ENCODE results near the gene RAB17.

The RAB17 gene

DNA sequence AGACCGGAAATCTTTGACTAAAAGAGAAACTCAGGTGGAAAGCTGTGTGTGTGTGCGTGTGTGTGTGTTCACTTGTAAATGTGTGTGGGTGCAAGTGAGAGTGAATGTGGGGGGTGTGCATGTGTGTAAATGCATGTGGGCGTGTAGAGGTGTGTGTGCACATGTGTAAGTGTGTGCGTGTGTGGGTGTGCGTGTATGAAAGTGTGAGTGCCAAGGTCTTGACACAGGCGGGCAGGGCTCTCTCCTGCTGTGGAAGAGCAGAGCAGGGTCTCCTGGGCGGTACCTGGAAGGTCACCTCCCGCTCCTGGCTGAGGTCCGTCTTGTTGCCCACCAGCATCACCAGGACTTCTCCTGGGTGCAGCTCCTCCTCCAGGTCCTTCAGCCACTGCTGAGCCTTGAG lies 13.6 kb downstream of the RAB17 start:
- DNase-seq (ENCODE audit: low spot score), result no peak

GRCh38 chr2:237575869-237576862 lies 14.4 kb downstream of the RAB17 start:
- DNase-seq (ENCODE audit: low spot score), result no peak

- no peak for DNase-seq (ENCODE audit: low spot score)
These were observed 15.4 kb downstream of the RAB17 start for GRCh38 chr2:237574894-237575868.

- DNase-seq (ENCODE audit: low spot score), result no peak
These were observed 16.1 kb downstream of the RAB17 start for GRCh38 chr2:237574467-237574866.

DNA sequence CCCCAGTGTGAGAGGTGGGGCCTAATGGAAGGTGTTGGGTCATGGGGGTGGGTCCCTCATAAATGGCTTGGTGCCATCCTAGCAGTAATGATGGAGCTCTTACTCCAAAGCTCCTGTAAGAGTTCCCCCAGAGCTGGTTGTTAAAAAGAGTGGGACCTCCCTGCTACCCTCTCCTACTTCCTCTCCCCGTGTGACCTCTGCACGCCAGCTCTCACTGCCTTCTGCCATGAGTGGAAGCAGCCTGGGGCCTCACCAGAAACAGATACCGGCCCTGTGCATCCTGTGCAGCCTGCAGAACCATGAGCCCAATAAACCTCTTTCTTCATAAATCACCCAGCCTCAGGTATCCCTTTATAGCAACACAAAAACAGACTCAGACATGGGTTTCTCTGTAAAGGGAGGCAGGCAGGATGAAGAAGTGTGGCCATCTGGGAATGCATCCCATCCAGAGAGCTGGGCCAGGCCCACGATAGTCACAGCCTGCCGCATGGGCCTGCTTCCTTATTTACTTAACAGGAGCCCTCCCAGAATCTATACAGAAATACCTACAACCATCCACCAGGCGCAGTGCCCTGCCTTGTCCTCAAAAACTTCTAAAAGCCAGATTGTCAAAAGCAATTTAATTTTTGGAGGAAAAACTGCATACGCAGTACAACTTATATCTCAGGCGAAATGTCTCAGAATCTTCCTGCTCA lies 16.7 kb downstream of the RAB17 start:
- DNase-seq (ENCODE audit: low spot score), result no peak

- DNase-seq (ENCODE audit: low spot score), result no peak
These were observed 17.8 kb downstream of the RAB17 start for GRCh38 chr2:237572742-237573101.

DNA sequence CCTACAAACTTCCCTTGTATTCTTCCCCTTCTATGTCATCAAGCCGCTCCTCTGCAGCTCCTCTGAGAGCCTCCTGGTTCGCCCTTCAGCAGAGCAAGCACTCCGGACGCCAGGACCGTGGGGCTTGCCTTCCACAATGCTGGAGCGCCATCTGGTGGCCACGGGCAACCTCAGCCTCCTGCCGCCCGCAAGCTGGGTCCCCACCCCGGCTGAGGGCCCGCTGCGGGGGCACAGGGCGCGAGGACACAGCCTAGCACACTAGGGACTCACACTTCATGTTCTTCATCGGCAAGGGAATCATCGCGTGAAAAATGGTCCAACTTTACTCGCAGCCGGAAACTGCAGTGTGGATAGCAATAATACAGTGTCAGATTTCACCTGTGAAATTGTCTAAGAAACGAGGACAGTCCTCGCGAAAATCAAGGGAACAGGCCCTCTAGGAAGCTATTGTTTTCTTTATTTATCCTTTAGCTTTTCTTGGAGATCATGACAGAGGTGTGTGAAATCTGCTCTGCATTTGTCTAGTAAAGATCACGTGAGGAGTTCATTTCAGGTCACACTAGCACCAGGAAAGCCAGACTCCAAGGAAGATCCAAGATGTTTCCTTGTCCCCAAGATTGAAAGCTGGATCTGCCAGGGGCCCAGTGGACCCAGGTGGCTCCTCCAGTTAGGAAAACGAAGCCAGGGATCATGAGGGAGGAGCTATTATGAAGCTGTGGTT lies 18.4 kb downstream of the RAB17 start:
- peak; percentile 98 for DNase-seq (ENCODE audit: low spot score)

- no peak for DNase-seq (ENCODE audit: low spot score)
These were observed 19.0 kb downstream of the RAB17 start for GRCh38 chr2:237571551-237571950.

DNA sequence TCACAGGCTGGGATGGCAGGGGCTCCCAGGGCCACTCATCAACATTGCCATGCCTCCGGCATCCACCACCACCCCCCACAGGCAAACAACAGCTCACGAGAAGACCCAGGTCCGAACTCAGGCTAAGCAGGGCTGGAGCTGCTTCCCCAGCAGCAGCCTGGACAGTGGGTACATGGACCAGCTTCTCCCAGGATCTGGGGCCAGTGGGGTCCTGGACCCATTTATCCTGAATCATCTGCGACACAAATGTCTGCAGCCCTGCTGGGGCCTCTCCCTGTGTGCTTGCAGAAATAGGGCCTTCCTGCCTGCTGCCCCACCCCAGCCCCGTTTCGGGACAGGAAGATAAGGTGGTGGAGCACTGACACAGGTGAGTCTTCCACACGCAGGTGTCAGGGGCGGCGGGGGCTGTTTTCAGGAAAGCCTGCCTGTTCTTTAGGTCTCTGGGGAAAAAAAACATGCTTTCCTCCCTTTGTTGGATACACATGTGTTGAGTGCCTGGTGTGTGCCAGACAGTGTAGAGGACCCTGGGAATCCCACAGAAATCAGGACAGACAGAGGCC lies 19.7 kb downstream of the RAB17 start:
- DNase-seq (ENCODE audit: low spot score), result no peak

GRCh38 chr2:237569896-237570295 lies 20.6 kb downstream of the RAB17 start:
- DNase-seq (ENCODE audit: low spot score), result no peak

DNA sequence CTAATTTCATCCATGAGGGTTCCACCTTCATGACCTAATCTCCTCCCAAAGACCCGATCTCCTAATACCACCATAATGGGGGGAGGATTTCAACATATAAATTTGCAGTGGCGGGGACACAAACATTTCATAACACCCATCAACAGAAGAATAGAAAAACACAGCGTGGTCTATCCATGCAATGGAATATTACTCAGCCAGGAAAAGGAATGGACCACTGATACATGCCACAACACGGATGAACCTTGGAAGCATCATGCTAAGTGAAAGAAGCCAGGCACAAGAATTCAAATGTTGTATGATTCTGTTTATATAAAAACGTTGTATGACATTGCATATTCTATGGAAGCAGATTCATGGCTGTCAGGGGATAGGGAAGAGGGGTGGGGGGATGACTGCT lies 21.5 kb downstream of the RAB17 start:
- DNase-seq (ENCODE audit: low spot score), result no peak

- DNase-seq (ENCODE audit: low spot score), result no peak
These were observed 22.3 kb downstream of the RAB17 start for GRCh38 chr2:237568121-237568660.

GRCh38 chr2:237567276-237568029 lies 23.1 kb downstream of the RAB17 start:
- DNase-seq (ENCODE audit: low spot score), result no peak

DNA sequence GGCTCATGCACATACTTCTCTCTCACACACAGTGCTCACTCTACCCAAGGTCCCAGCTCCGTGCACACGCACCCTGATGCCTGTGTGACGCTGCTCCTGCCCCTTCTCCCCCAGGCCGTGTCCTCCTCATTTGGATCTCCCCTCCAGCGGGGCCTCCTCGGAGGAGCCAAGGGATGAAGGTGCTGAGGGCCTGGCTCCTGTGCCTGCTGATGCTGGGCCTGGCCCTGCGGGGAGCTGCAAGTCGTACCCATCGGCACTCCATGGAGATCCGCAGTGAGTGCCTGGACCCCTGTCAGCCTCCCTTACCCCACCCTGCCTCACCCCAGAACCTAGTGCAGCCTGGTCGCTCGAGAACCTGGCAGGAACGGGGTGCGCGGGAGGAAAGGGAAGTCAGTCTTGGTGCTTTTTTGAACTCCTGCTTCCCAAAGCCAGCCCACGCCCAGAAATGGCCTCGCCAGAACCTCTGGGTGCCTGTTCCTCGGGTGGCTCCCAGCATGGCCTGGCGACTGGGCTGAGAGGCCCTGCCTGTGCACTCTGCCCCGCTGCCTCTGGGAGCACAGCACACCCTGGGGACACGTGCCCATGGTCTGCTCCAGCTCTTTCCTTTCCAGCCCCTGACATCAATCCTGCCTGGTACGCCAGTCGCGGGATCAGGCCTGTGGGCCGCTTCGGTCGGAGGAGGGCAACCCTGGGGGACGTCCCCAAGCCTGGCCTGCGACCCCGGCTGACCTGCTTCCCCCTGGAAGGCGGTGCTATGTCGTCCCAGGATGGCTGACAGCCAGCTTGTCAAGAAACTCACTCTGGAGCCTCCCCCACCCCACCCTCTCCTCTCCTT lies 23.9 kb downstream of the RAB17 start, which contains the start of gene PRLH:
TSS of gene PRLH (plus strand) at position 174 of the 835 bp plus-strand sequence. CDS start at position 174, 0 bp downstream.
- no peak for DNase-seq (ENCODE audit: low spot score)

DNA sequence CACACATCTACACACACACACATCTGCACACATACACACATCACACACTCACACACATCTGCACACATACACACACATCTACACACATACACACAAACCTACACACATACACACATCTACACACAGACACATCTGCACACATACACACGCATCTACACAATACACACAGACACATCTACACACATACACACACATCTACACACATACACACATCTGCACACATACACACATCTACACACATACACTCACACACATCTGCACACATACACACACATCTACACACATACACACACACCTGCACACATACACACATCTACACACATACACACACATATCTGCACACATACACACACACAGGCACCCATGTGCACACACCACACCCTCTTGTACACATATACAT lies 24.6 kb downstream of the RAB17 start:
- DNase-seq (ENCODE audit: low spot score), result no peak

DNA sequence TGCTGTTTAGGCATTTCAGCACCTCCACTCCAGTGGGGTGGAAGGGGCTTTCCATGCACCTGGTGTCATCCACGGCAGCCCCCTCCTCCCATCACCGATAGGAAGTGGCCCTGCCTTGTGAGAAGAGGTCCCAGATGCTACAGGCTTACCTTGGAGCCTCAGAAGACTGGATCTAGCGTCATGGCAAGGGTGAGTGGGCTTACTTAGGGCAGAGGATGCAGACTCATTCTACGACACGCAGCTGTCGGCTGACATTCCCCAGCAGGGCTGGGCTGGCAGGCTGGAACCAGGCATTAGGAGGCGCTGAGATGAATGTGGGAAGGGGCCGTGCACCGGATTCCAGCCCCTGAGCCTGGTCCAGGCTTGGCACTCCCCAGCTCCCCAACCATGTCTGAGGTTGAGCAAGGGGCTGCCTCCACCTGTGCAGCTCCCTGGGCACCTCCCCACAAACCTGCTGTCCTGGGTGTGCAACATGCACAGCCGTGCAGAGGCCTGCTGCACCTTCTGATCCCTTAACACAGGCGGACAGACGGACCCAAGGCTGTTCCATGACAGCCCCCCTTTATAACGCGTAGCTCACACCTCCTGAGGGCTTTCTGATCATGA lies 25.9 kb downstream of the RAB17 start:
- no peak for DNase-seq (ENCODE audit: low spot score)

DNA sequence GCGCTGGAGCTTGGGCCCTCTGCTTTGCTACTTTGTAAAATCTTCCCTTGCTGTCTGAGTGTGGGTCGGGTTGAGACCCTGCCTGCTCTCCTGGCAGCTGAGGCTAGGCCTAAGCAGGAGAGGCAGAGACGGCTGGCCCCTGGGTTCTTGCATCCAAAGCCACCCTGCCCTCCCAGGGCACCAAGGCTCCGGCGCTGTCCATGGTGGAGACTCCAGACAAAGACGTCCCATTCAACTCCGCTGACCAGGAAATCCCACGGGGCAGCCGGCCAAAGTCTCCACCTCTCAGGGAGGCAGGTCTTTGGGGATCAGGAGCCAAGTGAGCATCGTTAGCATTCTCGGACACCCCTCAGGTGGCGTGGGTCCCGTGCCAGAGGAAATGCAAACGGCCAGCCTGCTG lies 26.7 kb downstream of the RAB17 start:
- peak; percentile 56 for DNase-seq (ENCODE audit: low spot score)

- no peak for DNase-seq (ENCODE audit: low spot score)
These were observed 29.3 kb downstream of the RAB17 start for GRCh38 chr2:237561221-237561620.
